HG03039 (cell line): ENCODE data around the gene CEP85L.

Source experiments
- ATAC-seq: cut with Tn5 transposase; IDR thresholded peaks from one replicate; pipeline ENCODE4 v1.9.1; 2021; ENCODE audit warnings: mild to moderate bottlenecking, moderate library complexity; ENCODE audit not compliant: unreplicated experiment

The CEP85L gene

DNA sequence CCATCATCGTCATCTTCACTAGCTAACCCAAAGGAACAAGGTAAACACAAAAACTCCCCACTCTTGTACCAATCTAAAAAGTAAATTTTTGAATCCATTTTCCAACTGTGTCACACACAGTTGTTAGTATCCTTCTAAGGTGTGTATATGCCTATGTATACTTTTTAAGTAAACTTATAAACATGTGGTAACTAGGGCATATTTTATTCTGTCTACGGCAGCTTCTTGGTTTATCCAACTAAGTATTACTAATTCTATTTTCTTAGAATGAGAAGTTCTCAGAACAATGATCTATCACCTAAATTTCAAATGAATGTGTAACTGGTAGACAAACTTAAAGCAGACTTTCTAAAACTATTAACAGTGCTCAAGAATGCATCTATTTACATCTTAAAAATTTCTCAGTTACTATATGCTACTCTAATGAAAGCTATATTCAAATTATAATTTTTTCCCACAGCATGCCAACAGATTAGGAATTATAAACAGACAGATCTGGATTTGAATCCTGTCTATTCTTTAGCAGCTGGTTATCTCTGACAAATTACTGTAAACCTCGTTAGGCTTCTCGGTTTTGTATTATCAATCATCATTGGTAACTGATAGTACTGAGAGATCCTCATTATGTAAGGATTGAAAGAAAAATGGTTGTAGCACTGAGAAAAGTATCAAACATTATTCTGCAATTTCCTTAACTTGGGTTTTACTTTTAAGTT lies 105.1 kb downstream of the CEP85L start:
- ATAC-seq: no peak

DNA sequence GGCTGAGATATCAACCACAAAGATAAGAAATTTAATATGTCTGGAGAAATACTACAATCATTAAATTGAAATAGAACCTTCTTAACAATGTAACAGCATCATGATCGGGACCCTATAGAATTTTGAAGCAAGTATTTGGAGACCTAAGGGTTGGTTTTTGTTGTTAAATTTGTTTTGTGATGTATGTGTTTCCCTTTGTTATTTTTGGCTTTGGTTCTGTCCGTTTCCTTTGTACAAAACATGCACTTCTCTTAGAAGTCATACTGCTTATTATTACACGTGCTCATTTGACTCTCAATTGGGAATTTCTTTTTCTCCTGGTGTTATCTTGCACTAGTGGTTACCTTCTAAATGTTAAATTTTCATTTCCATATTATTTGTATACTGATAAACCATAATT lies 107.3 kb downstream of the CEP85L start:
- no peak for ATAC-seq

DNA sequence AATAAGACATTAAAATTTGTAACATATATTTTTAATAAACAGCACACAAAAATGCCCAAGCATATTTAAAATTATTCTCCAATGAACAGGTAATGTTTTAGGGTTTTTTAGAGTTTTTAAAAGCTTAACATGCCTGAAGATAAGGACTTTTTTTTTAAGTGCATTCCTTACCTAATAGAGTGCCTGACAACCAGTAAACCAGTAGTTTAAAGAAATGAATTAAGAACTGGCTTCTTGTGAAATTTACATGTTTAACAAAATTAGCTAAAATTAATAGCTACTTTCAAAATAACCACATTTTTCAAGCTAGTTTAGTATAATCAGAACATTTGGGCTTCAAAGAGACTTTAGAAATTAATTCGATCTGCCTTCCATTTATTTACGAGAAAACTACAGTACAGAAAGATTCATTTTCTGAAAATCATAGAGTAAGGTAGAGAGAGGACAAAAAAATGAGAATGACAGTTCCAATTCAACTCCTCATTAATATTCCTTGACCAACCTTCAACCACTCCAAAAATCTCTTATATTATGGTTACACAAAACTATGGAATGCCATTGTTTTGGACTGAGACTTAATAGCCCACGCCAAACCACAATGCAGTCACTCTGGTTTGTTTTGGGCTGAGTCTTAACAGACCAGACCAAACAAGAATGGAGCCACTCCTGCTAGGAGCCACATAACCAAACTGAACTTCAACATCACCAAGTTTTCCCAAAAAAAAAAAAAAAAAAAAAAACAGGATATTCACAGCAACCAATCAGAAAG lies 109.0 kb downstream of the CEP85L start:
- no peak for ATAC-seq

DNA sequence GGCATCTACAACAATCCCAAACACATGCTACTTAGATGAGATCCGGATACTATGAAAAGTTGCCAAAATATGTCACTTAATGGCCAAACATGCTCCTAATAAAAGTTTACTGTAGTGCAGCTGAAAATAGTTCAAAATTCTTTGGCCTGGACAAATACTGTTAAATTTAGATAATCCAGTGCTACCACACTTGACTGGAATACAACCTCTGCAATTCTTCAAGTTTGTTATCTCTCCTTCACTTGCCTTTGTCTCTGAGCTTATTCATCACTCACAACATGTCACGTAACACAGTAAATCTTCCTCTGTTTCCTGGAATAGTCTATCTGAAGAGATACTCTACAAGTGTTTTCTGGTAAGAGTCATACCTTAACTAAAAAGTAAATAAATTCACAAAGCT lies 113.8 kb downstream of the CEP85L start:
- no peak for ATAC-seq

DNA sequence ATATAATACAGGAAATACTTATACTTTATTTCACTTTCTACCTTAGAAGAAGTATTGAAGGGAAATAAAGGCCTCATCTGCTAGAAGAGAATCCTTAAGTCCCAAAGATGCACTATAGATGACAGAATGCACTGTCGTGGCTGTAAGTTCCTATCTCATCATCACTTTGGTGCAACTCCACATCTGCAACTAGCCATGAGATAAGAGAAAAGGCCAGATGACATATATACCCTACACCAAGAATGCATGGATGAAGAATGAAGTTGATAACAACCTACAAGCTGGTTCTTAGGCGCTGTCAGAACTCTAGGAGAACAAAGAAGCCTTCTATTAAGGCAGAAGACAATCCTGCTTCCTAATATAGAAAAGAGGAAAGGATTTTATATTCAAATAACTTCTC lies 114.9 kb downstream of the CEP85L start:
- ATAC-seq: no peak

DNA sequence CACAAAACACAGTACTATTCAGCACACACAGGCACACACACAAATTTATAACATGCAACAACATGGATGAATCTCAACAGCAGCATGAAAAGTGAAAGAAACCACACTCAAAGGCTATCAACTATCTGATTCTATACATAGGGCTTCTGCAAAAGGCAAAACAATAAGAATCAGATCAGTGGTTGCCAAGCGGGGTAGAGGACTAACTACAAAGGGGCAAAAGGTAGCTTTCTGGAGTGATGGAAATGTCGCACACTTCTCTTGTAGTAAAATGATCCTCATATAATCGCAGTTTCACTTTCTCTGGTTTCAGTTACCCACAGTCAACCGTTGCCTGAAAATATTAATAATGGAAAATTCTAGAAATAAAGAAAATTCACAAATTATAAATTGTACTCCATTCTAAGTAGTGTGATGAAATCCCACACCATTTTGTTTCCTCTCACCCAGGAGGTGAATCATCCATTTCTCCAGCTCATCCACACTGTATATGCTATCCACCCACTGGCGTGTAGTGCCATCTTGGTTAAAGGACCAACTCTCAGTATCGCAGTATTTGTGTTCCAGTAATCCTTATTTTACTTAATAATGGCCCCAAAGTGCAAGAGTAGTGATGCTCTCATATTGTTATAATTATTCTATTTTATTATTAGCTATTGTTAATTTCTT lies 116.1 kb downstream of the CEP85L start:
- no peak for ATAC-seq

DNA sequence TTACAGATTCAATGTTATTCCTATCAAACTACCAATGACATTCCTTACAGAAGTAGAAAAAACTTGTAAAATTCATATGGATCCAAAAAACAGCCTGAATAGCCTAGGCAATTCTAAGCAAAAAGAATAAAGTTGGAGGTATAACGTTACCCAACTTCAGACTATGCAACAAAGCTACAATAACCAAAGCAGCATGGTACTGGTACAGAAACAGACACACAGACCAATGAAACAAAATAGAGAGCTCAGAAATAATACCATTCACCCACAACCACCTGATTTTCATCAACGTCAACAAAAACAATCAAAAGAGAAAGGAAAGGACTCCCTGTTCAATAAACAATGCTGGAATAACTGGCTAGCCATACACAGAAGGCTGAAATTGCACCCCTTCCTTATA lies 120.4 kb downstream of the CEP85L start:
- ATAC-seq: no peak

DNA sequence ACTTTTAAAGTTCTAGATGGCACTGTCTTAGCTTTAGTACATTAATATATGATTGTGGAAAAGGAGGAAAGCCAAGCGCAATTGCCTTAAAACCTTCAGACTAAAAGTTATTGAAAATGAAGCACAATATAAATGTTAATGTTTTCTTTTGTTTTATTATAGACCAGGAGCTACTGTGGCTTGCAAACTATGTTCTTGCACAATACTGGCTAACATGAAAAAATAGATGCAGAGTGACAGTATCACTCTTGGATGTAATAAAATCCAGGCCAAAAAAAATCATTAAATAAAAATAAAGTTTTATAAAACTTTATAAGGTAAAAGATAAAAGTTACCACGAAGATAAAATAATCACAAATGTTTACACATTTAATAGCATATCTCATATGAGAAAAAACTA lies 121.6 kb downstream of the CEP85L start:
- no peak for ATAC-seq

DNA sequence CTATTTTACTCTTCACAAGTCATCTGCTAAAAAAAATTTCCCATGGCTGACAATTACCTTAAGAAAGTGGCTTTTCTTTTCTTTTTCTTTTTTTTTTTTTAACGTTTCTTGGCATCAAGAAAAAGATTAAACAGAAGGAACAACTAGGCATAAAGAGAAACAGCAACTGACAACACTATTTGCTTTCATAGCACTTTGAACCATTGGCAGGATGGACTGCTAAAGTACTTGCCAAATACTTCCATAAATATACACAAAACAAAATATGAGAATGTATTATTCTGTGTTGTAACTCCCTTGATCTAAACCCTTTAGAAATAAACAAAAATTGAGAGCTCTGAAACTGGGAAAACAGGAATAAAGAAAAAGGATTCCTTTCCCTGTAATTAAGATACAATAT lies 123.3 kb downstream of the CEP85L start:
- no peak for ATAC-seq

DNA sequence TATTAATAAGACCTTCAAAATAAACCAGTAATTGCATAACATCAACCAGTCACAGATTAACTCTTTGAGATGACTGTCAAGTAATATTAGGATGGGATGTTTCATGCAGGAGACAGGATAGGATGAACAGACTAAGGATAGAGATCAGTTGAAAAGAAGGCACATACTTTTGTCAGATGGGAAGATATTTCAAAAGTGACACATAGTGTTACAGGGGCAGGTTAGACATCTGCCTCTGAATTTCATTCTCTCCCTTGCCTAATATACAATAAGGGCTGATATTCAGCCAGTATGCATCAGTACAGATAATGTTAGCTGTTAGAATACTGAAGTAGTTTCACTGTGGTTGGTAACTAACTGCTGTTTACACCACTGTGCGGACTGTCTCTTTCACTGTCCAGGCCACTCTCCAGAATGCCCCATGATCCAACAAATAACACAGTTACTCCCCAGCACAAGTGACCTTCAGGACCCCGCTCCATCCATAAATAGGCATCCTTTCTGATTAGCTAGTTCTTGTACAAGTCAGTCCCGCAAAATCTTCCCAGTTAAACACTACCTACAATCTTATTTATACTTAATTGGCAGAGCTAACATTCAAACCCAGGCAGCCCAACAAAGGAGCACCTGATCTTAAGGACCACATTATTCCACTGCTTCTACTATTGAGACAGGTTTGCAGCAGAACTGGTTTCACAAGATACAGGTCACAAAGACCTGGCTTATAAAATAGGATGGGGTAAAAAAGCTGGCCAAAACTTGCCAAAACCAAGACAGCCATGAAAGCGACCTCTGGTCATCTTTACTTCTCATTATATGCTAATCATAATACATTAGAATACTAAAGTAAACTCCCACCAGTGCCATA lies 125.2 kb downstream of the CEP85L start:
- no peak for ATAC-seq

DNA sequence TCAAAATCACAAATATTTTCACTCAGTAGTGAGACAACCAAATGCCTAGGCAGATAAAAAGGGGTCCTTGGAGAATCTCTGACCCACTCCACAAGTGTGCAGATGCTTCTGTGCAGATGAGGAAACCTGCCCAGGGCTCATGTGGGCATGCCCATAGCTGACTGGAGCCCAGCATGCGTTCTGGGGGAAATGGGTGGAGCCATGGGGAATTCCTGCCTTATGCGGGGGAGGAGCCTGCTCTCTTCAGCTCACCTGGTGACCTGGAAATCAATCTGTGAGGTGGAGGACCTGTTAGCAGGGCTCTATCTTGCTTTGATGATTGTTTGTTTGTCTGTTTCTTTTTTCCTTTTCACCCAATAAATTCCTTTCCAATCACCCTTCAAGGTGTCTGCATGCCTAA lies 126.7 kb downstream of the CEP85L start:
- no peak for ATAC-seq

DNA sequence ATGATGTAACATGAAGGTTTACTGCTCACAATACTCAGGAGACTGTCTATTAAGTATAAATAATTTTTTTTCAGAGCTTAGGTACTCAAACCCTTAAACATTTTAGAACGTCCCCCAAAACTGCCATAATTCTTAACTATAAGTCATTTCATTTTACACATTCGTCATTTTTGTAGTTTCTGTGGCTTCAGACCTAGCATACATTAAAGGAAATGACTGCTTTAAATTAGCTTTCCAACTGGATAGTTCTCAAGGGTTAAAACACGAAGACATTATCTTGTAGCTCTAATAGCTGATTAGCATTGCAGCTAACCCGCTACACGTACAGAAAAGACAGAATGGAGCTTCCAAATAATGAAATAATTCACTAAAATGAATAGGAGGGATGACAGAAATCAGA lies 128.2 kb downstream of the CEP85L start:
- ATAC-seq: no peak

DNA sequence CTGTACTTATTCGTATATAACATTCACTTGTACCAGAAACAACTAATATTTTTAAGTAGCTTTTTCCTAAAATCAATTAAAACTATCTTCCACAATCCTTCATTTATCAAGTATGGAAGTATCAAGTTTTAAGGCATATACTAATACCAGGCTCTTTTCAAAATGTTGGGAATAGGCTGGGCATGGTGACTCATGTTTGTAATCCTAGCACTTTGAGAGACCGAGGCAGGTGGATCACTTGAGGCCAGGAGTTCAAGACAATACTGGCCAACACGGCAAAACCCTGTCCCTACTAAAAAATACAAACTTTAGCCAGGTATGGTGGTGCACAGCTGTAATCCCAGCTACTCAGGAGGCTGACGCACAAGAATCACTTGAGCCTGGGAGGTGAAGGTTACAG lies 129.0 kb downstream of the CEP85L start:
- ATAC-seq: no peak

DNA sequence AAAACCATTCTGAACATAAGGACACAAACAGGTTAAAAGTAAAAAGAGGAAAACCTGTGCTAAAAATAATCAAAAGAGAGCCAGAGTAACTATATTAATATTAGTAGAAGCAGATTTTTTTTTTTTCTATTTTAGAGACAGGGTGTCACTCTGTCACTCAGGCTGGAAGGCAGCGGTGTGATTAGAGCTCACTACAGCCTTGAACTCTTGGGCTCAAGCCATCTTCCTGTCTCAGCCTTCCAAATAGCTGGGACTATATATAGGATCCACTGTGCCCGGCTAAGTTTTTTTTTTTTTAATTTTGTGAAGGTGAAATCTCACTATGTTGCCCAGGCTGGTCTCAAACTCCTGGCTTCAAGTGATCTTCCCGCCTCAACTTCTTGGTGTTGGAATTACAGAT lies 136.7 kb downstream of the CEP85L start:
- ATAC-seq: no peak

DNA sequence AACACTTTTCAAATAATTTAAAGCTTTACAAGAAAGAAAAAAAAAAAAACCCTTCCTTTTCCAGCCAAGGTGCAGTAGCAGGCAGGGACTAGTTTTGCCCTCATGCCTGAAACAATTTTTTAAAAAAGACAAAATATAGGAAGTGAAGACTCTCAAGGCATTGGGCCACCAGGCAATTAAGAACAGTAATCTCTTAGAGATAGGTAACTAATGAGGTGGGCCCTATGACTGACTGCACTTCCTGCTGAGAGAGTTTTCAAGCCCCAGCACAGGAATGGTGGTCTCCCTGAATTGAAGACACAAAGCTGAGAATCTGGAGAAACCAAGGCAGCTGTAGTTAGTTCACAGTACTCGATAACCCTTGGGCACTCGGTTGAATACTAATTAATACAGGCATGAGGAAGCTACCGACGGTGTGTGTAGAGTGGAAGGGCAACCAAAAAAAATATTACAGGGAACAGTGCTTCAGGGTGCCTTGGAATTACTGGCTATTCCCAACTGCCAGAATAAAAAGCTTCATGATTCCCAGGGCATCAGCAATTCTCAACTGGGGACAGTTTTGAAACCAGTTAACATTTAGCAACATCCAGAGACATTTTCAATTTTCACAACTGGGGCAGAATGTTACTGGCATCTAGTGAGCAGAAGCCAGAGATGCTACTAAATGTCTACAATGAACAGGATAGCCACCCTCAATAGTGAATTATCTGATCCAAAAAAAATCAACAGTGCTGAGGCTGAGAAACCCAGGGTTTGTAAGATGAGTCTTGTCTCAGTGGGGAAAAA lies 139.3 kb downstream of the CEP85L start:
- ATAC-seq: no peak

DNA sequence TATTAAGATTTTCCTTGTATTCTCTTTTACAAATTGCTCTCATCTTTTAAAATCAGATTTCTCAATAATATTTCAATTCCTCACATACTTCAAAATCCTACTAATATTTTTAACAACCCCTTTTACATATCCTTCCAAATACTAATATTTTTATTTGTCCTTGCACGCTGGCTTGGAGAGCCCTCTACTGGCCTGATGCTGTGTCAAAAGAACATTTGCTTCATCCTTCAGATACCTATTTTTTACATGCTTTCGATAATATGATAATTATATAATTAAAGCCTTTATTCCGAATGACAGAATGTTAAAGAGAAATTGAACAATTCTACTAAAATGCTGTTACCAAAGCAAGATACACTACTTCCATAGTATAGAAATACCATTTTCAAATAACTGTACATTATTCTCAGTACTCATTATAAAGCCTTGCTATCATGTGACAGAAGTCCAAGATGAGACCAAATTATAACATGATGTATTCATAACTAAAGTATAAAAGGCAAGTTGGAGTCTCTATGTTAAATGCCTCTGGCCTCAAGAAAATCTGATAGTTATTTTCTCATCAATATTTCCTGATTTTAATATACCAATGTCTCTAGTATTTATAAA lies 142.3 kb downstream of the CEP85L start:
- ATAC-seq: no peak

DNA sequence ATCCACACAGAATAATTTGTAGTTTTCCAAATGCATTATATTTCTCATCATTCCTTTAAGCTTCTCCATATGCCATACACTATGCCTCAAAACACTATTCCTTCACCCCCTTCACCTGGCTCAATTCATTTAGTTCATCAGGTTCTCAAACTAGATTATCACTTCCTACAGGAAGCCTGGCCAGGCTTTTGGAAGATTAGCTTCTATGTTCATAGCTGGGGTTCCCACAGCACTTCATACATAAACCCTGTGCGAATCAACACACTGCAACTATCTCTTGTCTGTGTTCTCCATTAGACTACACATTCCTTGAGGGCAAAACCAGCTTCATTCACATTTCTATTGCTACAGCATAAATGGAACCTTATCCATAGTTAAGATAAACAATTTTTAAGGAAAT lies 143.8 kb downstream of the CEP85L start:
- no peak for ATAC-seq

DNA sequence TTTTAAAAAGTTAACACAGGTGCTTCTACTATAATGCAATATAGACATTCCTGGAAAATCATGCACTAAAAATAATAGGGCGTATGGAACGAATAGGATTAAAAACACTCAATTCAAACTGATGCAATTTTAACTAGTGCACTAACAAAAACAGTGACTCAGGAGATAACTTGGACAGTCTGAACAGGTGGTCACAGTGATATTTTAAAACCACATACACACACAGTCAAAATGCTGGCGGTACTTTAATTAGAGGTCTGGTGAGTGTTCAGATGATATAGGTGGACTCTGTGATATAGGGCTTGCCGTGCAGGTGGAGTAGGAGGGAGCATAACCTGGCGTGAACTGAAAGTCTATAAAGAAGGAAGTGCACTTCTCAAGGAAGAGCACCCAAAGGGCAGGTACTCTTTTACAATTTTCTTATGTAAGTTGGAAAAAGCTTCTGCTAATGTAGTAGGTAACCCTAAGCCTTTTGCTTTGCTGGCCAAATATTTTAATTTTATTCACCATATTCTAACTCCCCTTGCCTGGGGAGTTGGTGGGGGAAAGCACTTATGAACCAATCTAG lies 145.2 kb downstream of the CEP85L start:
- ATAC-seq: no peak

DNA sequence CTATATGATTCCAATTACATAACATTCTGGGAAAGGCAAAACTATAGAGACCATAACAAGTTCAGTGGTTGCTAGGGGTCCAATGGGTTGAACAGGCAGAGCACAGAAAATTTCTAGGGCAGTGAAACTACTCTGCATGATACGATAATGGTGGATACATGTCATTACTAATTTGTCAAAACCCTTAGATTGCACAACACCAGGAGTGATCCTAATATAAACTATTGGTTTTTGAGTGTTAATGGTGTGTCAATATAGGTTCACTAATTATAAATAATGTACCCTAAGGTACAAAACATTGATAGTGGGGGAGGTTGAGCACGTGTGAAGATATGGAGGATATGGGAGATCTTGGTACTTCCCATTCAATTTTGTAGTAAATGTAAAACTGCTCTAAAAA lies 145.7 kb downstream of the CEP85L start:
- ATAC-seq: no peak

DNA sequence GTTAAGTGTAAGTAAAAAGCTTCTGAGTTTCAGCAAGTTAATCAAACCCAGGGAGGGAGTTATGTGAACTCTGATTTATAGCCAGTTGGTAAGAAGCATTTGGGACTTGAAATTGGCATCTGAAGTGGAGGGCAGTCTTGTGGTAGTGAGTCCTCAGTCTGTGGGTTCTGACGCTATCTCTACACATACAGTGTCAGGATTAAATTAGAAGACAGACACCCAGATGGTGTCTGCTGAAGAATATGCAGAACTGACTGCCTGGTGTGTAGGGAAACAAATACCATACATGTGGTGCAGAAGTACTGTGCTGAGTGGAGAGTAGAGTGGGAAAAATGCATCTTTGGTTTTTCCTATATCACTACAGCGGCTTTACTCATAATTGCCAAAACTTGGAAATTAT lies 146.8 kb downstream of the CEP85L start:
- ATAC-seq: no peak
